Renal cortex interstitium (tissue), 11 donors: ENCODE data around the gene RAD54L2. TPM values are rescaled to one million over a fixed set of nuclear protein-coding genes. Genes with fewer than 3 reads are reported as not detected.
"Not testable (repeated sequence)": the region's sequence is repeated elsewhere in the genome, so short reads cannot be mapped to it uniquely, and the experiment has no call there.

Experiments used
- DNase-seq, 11 donors: peaks; one replicate each; pipeline ENCODE4 v3.0.0-alpha.2; 2013; ENCODE audit warnings: low read depth in 9 of 11, low spot score in 4 of 11; ENCODE audit errors: extremely low read depth in 1 of 11
- polyA plus RNA-seq, 3 donors: library from polyadenylated mRNA; unstranded; fragments of 120-200 nt; gene quantifications; one replicate each; pipeline ENCODE4 v1.2.1, GENCODE V29; 2013; ENCODE audit not compliant: insufficient read length in 3 of 3

RAD54L2 gene
- polyA plus RNA-seq, 3 donors, result 15.4 to 17.7 (median 16.3) TPM

- DNase-seq, result no peak
Observed at GRCh38 chr3:51535146-51536019, 3.1 kb upstream of the RAD54L2 start.

DNA sequence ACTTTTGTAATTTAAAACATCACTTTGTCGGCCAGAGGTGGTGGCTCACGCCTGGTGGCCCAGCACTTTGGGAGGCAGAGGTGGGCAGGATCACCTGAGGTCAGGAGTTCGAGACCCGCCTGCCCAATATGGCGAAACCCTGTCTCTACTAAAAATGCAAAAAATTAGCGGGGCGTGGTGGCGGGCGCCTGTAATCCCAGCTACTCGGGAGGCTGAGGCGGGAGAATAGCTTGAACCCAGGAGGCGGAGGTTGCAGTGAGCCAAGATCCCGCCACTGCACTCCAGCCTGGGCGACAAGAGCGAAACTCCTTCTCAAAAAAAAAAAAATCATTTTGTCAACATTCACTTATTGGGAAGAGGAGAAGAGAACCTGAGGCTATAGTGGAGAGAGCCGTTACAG, 888 bp upstream of the RAD54L2 start:
- not testable (repeated sequence) for DNase-seq

- peak in 8 of 11 donors; percentile 2 to 27 (median 4) for DNase-seq
Observed at GRCh38 chr3:51538115-51538458, 432 bp upstream of the RAD54L2 start.

- DNase-seq, result peak in 7 of 11 donors; percentile 4 to 19 (median 6)
Observed at GRCh38 chr3:51539291-51539941, 897 bp downstream of the RAD54L2 start.

- not testable (repeated sequence) for DNase-seq
Observed at GRCh38 chr3:51542596-51542995, 4.1 kb downstream of the RAD54L2 start.

DNA sequence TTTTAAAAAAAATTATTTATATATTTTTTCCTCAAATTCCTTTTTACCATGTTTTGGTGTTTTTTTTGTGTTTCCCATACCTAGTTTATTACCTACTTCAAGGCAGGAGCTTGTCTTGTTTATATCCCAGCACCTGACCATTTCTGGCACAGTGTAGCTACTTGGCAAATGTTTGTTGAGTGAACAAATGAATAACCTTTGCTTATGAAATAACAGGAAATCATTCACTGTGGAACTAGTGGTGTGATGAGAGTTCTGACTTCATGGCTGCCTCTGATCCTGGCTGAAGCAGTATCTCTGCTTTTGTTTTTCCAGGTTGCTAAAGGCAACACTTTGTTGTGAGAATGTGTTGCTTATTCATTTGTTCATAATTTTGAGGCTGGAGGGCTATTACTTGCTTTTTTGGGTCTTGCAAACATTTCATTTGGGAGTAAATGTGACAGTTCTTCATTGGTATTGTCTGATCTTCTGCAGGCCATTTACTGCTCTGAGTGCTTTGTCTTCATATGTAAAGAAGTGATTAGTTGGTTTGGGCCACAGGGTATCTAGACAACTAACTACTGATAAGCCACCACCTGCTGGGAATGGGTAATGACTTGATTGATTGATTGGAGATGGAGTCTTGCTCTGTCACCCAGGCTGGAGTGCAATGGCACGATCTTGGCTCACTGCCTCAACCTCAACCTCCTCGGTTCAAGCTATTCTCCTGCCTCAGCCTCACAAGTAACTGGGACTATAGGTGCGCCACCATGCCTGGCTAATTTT, 5.7 kb downstream of the RAD54L2 start:
- DNase-seq, result no peak

GRCh38 chr3:51547274-51547673, 8.8 kb downstream of the RAD54L2 start:
- DNase-seq, result no peak

- no peak for DNase-seq
Observed at GRCh38 chr3:51549311-51549710, 10.8 kb downstream of the RAD54L2 start.

- DNase-seq, result no peak
Observed at GRCh38 chr3:51550080-51550819, 11.7 kb downstream of the RAD54L2 start.

GRCh38 chr3:51557993-51558392, 19.5 kb downstream of the RAD54L2 start:
- no peak for DNase-seq

DNA sequence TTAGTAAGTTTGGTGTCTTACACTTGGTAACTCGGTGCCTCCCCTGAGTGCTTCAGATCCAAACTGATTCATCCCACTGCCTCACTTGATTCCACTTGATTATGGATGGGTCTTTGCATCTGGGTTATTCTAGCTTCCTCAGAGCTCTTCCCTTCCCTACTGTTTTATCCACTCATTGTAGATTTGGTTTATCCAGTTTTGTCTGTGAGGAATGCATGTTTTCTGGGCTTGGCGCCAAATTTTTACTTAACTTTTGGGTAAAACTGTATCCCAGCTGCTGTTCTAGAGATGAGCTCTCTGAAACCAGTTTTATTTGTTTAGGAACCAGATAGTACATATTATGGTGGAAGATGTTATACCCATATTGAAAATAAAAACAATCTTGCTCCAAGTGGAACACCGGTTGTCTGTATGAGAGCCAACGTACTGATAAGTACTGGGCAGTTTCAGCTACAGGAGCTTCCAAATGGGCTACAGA, 20.9 kb downstream of the RAD54L2 start:
- peak in 8 of 11 donors; percentile 6 to 60 (median 22) for DNase-seq

- no peak for DNase-seq
Observed at GRCh38 chr3:51559961-51560360, 21.4 kb downstream of the RAD54L2 start.

DNA sequence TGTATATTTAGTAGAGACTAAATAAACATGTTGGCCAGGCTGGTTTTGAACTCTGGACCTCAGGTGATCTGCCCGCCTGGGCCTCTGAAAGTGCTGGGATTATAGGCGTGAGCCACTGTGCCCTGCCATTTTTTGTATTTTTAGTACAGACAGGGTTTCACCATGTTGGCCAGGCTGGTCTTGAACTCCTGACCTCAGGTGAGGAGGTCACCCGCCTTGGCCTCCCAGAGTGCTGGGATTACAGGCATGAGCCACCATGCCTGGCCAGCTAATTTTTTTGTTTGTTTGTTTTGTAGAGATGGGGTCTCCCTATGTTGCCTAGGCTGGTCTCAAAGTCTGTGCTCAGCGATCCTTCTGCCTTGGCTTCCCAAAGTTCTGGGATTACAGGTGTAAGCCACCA, 23.9 kb downstream of the RAD54L2 start:
- not testable (repeated sequence) for DNase-seq

- no peak for DNase-seq
Observed at GRCh38 chr3:51568036-51568435, 29.5 kb downstream of the RAD54L2 start.

GRCh38 chr3:51568996-51569395, 30.5 kb downstream of the RAD54L2 start:
- DNase-seq, result no peak

DNA sequence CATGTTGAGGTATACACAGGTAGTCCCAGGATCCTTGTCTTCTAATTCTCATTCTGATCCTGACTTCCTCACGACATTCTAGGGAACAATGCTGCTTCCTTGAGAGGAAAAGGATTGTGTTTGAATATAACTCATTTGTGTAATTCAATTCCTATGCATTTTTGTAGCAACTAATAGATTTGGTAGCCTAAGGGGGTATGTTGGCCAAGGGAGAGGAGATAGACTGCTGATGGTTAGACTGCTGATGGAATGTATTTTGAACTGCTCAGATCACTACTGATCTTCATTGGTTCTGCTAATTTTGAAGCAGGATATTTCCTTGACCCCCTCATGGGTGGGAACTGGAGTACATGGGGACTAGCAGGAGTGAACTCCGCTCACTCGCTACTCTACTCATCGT, 39.7 kb downstream of the RAD54L2 start:
- no peak for DNase-seq

DNA sequence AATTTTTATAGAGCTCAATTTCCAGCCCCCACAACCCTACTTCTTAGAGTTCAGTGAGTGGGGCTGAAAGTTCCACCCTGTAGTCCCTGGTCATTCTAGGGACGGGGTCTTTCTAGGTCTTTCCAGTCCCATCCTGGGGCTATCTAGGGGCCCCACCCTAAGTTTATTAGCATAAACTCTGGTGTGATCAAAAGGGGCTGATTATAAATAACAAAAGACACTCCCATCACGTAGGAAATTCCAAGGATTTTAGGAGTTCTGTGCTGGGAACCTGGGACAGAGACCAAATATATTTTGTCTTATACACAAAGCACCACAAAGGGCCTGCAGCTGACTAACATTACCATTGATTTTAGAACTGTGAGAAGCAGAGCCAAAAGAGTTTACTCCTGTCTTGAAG, 41.9 kb downstream of the RAD54L2 start:
- DNase-seq, result no peak

DNA sequence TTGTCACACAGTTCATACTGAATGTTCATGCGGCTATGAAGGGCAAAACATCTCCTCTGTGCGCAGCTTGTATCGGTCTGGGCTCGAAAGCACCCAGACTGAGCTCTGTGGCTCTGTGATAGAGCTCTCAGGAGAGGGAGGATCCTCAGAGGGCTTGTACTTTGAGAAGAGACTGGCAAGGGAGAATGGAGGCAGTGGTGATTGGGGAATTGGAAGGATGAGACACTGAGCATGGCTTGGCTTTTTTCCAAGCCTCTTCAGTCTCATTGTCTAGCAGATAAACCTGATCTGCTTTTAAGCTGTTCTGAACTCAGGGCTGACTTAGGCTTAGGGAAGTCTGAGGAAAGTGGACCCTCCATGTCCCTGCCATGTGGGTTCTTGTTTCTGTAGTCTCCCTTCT, 43.0 kb downstream of the RAD54L2 start:
- no peak for DNase-seq

GRCh38 chr3:51585197-51585596, 46.7 kb downstream of the RAD54L2 start:
- no peak for DNase-seq
